ENCODE results near the gene CFAP61.

CFAP61 gene

DNA sequence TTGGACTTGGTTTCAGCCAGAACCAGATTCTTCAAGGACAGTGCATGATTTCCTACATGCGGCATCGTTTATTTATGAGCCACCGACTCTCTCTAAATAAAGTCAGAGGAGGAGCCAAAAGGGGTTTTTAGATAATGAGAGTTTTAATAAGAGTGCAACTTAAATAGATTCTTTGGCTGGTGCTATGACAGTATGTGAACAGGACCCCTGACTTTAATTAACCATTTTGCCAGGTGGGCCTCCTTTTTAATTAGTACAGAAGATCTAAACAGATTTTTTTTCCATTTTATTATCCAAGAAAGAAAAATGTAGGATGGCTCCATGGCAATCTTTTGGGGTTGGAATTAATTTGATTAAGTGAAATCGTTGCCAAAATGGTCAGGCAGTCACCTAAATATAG is 240.8 kb downstream of the CFAP61 start:
- no peak for DNase-seq

- no peak for DNase-seq
Observed at GRCh38 chr20:20293691-20294385, 241.5 kb downstream of the CFAP61 start.

- DNase-seq, result no peak
Observed at GRCh38 chr20:20295621-20296498, 243.5 kb downstream of the CFAP61 start.

GRCh38 chr20:20297181-20297580 is 244.8 kb downstream of the CFAP61 start:
- no peak for DNase-seq

DNA sequence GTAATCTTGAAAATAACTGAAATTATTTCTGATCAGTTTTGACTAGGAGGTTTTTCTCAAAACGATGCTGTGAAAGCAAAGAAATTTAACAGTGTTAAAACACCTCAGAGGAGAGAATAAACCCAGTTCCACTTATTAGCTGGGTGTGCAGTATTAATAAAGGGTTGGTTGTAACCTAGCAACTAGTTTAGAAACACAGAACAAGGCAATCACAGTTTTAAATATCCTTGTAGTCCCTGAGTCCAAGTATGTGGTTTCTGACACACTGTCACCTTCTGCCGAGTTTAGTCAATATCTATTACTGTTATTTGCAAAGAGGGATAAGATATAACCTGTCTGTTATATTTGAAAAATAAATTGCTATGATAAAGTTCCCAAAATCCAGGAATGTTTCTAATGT is 245.4 kb downstream of the CFAP61 start:
- no peak for DNase-seq

DNA sequence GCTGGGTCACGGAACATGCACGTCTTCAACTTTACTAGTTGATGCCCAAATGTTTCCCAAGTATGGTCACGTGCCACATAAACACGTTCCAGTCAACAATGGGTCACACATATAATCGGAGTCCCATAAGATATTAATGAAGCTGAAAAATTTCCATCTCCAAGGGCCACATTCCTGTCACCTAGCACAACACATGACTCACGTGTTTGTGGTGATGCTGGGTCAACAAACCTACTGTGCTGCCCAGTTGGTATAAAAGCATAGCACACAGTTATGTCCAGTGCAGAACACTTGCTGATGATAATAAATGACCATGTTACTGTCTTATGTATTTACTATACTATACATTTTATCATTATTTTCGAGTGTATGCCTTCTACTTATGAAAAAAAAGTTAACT is 247.6 kb downstream of the CFAP61 start:
- DNase-seq, result no peak

DNA sequence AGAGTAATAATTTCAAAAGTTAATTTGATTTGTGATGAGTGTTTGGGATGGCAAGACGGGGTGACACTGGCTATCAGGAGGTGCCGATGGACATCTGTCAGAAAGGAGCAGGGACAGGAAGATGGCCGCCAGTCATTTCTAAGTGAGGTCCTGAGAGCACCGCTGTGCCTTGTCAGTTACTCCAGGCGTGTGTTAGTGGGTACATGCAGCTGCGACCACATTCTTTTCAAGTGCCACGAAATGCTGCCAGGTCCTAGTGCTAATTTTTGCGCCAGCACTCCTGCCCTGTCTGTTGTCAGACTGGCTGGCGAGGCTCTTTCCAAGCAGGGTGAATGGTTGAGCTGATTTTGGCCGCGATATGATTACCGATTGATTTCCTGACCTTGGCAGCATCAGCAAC is 251.0 kb downstream of the CFAP61 start:
- no peak for DNase-seq

DNA sequence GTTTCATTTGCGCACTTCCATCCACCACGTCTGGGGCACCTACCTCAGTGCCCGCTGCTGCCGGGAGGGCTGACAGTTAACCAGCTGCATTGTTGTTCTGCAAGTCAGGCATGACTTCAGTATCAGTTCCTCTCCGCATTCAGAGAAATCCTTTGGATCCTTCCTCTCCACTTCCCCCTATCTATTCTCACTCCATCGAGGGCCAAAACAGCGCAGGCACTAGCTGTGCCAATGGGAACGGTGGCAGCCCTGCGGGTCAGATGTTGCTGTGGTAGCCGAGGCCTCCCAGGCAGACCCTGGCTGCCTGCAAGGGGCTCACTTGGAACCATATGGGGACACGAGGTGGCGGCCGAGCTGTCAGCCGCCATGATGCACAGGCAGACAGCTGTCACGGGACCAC is 251.4 kb downstream of the CFAP61 start:
- no peak for DNase-seq

DNA sequence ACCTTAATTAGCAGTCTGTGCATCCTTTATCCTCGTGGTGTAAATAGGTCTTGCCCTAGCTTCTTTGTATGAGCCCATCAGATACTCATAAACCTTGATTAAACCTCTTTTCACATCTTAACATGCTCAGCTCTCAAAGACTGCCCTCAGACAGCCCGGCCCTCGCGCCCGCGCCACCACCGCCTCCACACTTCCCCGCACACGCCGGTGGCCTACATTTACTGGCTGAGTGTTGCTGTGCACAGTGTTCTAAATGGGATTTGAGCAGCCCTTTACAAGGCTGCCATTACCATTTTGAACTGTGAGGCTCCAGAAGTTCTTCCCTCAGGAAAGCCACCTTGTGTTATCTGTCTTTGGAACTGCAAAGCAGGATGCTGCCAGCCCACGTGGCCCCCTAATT is 252.6 kb downstream of the CFAP61 start:
- DNase-seq, result no peak

GRCh38 chr20:20312562-20312961 is 260.2 kb downstream of the CFAP61 start:
- DNase-seq, result no peak

DNA sequence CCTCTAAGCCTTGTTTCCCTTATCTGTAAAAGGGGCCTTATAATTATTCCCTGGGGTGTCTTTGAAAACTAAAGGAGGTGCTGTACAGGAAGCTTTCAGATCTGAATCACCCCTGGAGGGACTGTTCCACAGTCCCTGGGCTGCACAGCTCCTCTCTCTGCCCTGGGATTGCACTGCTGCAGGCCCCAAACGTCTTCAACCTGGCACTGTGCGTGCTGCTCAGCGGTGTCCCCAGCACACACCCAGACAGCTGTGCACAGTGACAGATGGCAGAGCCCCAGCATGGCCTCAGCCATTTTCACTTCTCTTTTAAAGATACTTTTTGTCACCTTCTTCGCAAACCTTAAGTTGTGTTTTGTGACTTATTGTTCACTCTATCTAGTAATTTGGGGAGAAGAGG is 264.9 kb downstream of the CFAP61 start:
- no peak for DNase-seq

DNA sequence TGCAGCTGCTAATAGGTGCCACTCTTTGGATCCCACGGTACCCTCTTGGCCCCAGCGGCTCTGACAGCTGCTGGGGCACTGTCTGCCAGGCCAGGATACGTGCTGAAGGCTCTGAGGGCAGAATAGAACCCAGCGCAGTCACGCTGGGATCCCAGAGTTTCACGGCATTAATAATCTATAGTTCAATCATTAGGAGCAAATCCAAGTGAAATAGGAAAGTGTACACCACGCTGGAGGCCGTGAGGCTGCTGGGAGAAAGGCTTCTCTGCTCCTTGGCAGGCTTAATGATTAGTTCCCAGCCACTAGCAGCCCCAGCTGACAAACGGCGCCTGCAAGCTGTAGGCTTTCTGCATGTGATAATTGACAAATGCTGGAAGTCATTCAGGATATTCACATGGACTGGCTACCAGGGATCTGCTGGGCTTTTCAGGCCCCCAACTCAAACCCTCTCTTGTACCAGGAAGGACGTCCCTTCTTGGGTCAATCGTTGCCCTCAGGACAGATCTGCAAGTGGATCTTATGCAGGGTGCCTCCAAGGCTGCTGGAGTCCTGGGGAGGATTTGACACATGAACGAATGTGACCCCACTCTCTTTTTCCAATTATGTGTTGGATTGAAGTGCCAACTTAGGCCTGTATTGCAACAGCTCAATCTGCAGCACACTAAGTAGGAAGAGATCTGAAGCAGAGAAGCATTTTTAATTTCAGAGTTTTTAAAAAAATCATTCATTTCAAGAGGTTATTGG is 265.5 kb downstream of the CFAP61 start:
- no peak for DNase-seq

GRCh38 chr20:20318365-20319161 is 266.2 kb downstream of the CFAP61 start:
- DNase-seq, result no peak

GRCh38 chr20:20321134-20321533 is 268.8 kb downstream of the CFAP61 start:
- DNase-seq, result no peak

- DNase-seq, result no peak
Observed at GRCh38 chr20:20321917-20322316, 269.6 kb downstream of the CFAP61 start.

DNA sequence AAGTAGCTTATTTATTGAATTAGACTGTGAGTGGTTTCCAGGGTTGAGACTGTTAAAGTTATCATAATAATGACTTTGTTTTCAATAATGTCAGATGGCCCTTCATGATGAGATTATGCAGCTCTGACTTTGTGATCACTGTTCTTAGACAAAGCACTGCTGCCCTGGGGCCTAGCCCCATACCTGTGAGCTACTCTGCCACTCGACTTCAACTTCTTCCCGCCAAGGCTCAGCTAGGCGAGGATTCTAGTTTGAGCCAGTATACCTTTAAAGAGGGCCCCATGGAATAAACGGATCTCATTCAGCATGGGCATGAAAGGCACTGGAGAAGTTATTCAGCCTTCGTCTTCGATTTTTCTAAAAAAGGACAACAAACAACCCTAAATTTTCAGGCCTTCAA is 270.6 kb downstream of the CFAP61 start:
- DNase-seq, result no peak

- DNase-seq, result no peak
Observed at GRCh38 chr20:20327746-20328145, 275.4 kb downstream of the CFAP61 start.

DNA sequence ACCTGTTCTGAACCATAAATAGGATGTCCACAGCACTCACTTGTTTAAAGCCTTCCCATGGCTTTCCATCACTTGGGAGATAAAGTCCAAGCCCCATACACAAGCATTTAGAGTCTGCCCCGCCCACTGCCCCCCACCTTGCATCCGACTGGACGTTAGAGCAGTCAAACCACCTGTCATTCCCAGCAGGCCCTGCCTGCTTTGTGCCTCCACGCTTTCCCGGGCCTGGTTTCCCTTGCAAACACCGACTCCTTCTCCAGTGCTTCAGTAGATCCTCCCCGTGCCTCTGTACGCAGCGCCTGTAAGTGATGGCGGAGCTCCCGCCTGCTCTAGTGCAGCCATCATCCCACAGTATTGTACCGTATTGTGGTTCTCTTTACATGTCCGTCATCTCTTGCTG is 277.2 kb downstream of the CFAP61 start:
- no peak for DNase-seq

GRCh38 chr20:20331156-20331555 is 278.8 kb downstream of the CFAP61 start:
- DNase-seq, result no peak

GRCh38 chr20:20331817-20332216 is 279.5 kb downstream of the CFAP61 start:
- no peak for DNase-seq

DNA sequence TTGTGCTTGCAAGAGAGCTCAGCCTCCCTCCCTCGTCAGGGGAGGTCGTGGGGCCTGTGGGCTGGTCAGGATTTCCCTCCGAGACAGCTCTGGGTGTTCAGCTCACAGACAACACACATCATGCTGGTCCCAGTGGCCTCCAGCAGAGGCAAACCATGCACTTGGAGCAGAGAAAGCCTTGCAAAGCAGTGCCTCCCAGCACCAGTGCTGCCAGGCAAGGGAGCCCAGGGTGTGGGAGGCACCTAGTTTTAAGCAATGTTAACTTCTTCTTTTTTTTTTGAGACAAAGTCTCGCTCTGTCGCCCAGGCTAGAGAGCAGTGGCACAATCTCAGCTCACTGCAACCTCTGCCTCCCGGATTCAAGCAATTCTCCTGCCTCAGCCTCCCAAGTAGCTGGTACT is 281.5 kb downstream of the CFAP61 start:
- DNase-seq, result no peak

DNA sequence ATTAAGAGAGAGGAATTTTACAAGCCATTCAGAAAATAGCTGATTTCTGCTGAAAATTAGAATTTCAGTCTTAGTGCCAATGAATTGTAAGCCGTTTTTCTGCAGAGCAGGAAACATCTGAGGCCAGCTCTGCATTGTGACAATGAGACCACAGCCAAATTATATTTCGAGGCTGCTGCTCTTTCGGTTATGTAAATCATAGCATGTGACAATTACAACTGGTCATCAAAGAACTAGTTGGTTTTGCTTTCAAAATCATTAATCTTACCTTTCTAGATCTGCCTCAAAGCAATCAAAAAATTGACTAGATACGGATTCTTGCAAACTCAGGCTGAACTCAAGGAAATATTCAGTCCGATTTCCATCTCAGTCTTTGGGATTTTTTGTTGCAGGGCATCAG is 282.2 kb downstream of the CFAP61 start:
- no peak for DNase-seq
